ENCODE results near the gene PPARG. TPM values are rescaled to one million over a fixed set of nuclear protein-coding genes. Genes with fewer than 3 reads are reported as not detected.

The PPARG gene
- total RNA-seq, 6 donors from 2014 or later: 39.8 to 93.9 (median 52.7) TPM

GRCh38 chr3:12300137-12300536 lies 11.3 kb downstream of the PPARG start:
- ATAC-seq (ENCODE audit: low FRiP score in 2 of 2) (no peak), DNase-seq (no peak)
- no peaks in the 10 kb centered on the region for H3K36me3 ChIP-seq
- H3K4me1 ChIP-seq: no peaks in the 10 kb centered on the region
- H3K27me3 ChIP-seq: no peaks in the 10 kb centered on the region
- 80 to 91% methylated on average over 4 of the region's 4 CpGs for WGBS, 2 donors
- no peak overlapping the region for H3K4me3 ChIP-seq
- H3K27ac ChIP-seq: no peak overlapping the region
- no peaks in the 10 kb centered on the region for H3K9me3 ChIP-seq
- TF ChIP-seq POLR2AphosphoS5 (IDR thresholded peaks at IDR 0.05): no peak
- no peak for TF ChIP-seq POLR2A (IDR thresholded peaks at IDR 0.05)
- TF ChIP-seq EP300 (IDR thresholded peaks at IDR 0.05): no peak
- no peak for TF ChIP-seq CTCF (IDR thresholded peaks at IDR 0.05)

- no peaks in the 10 kb centered on the region for H3K4me1 ChIP-seq
- no peaks in the 10 kb centered on the region for H3K36me3 ChIP-seq
- ATAC-seq (ENCODE audit: low FRiP score in 2 of 2) (no peak), DNase-seq (no peak)
- WGBS, 2 donors: 90 to 91% methylated on average over 2 of the region's 2 CpGs
- no peaks in the 10 kb centered on the region for H3K9me3 ChIP-seq
- TF ChIP-seq CTCF (IDR thresholded peaks at IDR 0.05) (no peak), EP300 (IDR thresholded peaks at IDR 0.05) (no peak), POLR2A (IDR thresholded peaks at IDR 0.05) (no peak), POLR2AphosphoS5 (IDR thresholded peaks at IDR 0.05) (no peak)
- H3K27ac ChIP-seq: no peak overlapping the region
- no peaks in the 10 kb centered on the region for H3K27me3 ChIP-seq
- H3K4me3 ChIP-seq: no peak overlapping the region
These were observed 12.2 kb downstream of the PPARG start for GRCh38 chr3:12301031-12301430.

GRCh38 chr3:12301513-12301912 lies 12.6 kb downstream of the PPARG start:
- H3K27me3 ChIP-seq: no peaks in the 10 kb centered on the region
- no peak for ATAC-seq (ENCODE audit: low FRiP score in 2 of 2)
- no peaks in the 10 kb centered on the region for H3K4me1 ChIP-seq
- no peak for TF ChIP-seq POLR2AphosphoS5 (IDR thresholded peaks at IDR 0.05)
- no peak for TF ChIP-seq EP300 (IDR thresholded peaks at IDR 0.05)
- TF ChIP-seq CTCF (IDR thresholded peaks at IDR 0.05): no peak
- TF ChIP-seq POLR2A (IDR thresholded peaks at IDR 0.05): no peak
- no peak overlapping the region for H3K27ac ChIP-seq
- 77 to 83% methylated on average over 1 of the region's 1 CpG for WGBS, 2 donors
- no peaks in the 10 kb centered on the region for H3K36me3 ChIP-seq
- DNase-seq: no peak
- H3K4me3 ChIP-seq: no peak overlapping the region
- H3K9me3 ChIP-seq: no peaks in the 10 kb centered on the region

GRCh38 chr3:12302564-12302963 lies 13.7 kb downstream of the PPARG start:
- no peak for TF ChIP-seq EP300 (IDR thresholded peaks at IDR 0.05)

GRCh38 chr3:12303534-12303933 lies 14.7 kb downstream of the PPARG start:
- Histone ChIP-seq H3K4me1 (no peaks in the 10 kb centered on the region), H3K27ac (peak overlapping the region in 2 of 4 donors; percentile 26 to 65), H3K9me3 (no peaks in the 10 kb centered on the region), H3K27me3 (no peaks in the 10 kb centered on the region), H3K36me3 (no peaks in the 10 kb centered on the region), H3K4me3 (no peak overlapping the region)
- WGBS, 2 donors: 78 to 85% methylated on average over 2 of the region's 2 CpGs
- DNase-seq (no peak), ATAC-seq (ENCODE audit: low FRiP score in 2 of 2) (peak in 1 of 2 donors; percentile 65)
- no peak for TF ChIP-seq CTCF (IDR thresholded peaks at IDR 0.05)
- no peak for TF ChIP-seq POLR2A (IDR thresholded peaks at IDR 0.05)
- TF ChIP-seq EP300 (IDR thresholded peaks at IDR 0.05): no peak
- no peak for TF ChIP-seq POLR2AphosphoS5 (IDR thresholded peaks at IDR 0.05)

More at GRCh38 chr3:12302564-12302963, 13.7 kb downstream of the PPARG start:
- Histone ChIP-seq H3K9me3 (no peaks in the 10 kb centered on the region), H3K36me3 (no peaks in the 10 kb centered on the region), H3K27ac (no peak overlapping the region), H3K4me1 (no peaks in the 10 kb centered on the region), H3K27me3 (no peaks in the 10 kb centered on the region), H3K4me3 (no peak overlapping the region)
- DNase-seq (no peak), ATAC-seq (ENCODE audit: low FRiP score in 2 of 2) (no peak)
- WGBS, 2 donors: 80 to 89% methylated on average over 6 of the region's 6 CpGs

Measured in upper lobe of left lung (tissue), 6 donors.